RWPE2 (cell line): ENCODE data around the gene PCCA.
"Not testable (repeated sequence)": the region's sequence is repeated elsewhere in the genome, so short reads cannot be mapped to it uniquely, and the experiment has no call there.

ENCODE experiments used
- ATAC-seq: fragments of 200-7000 bp; cut with Tn5 transposase; 3 replicates; pipeline ENCODE4 v1.9.1; 2021; ENCODE audit warnings: low read depth
- DNase-seq: peaks from one replicate; pipeline ENCODE4 v3.0.0-alpha.2; 2020; ENCODE audit warnings: low spot score
- H3K27ac ChIP-seq: fragments of 450-650 bp; 2 replicates; pipeline ENCODE4 v1.5.1; 2017; ENCODE audit warnings: mild to moderate bottlenecking; ENCODE audit not compliant: poor library complexity, severe bottlenecking
- H3K27me3 ChIP-seq: fragments of 250-450 bp; sonication (Bioruptor Pico); 2 replicates; pipeline ENCODE4 v1.5.1; 2021; ENCODE audit warnings: mild to moderate bottlenecking, moderate library complexity; ENCODE audit not compliant: insufficient read depth, poor library complexity, severe bottlenecking
- H3K36me3 ChIP-seq: fragments of 250-450 bp; sonication (Bioruptor Pico); 2 replicates; pipeline ENCODE4 v1.5.1; 2020; ENCODE audit warnings: low read depth, mild to moderate bottlenecking, moderate library complexity
- H3K4me1 ChIP-seq: fragments of 250-450 bp; sonication (Bioruptor Pico); 2 replicates; pipeline ENCODE4 v1.5.1; 2021; ENCODE audit warnings: mild to moderate bottlenecking, moderate library complexity; ENCODE audit not compliant: insufficient read depth, poor library complexity, severe bottlenecking
- H3K4me3 ChIP-seq: fragments of 250-450 bp; sonication (Bioruptor Pico); 2 replicates; pipeline ENCODE4 v1.5.1; 2021; ENCODE audit warnings: mild to moderate bottlenecking, moderate library complexity; ENCODE audit not compliant: severe bottlenecking
- H3K9me3 ChIP-seq: fragments of 250-450 bp; sonication (Bioruptor Pico); 2 replicates; pipeline ENCODE4 v1.5.1; 2021; ENCODE audit warnings: mild to moderate bottlenecking, moderate library complexity; ENCODE audit not compliant: severe bottlenecking
- TF ChIP-seq, protein P1 (sequence below): fragments of 450-650 bp; IDR thresholded peaks from one replicate; pipeline ENCODE4 v1.5.1; 2017; ENCODE audit warnings: mild to moderate bottlenecking, moderate library complexity; ENCODE audit not compliant: poor library complexity, severe bottlenecking

PCCA gene

DNA sequence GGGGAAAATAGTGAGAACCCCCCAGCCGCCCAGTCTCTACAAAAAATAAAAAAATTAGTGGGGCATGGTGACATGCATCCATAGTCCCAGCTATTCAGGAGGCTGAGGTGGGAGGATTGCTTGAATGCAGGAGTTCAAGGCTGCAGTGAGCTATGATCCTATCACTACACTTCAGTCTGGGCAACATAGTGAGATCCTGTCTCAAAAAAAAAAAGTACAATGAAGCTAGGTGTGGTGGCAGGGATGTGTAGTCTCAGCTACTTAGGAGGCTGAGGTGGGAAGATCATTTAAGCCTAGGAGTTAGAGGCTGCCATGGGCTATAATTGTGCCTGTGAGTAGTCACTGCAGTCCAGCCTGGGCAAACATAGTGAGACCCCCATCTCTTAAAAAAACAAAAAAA, 8.9 kb downstream of the PCCA start:
- no peak overlapping the region for H3K27ac ChIP-seq
- H3K27me3 ChIP-seq, result no peaks in the 10 kb centered on the region
- no peaks in the 10 kb centered on the region for H3K36me3 ChIP-seq
- peaks cover 32% of the 10 kb centered on the region for H3K4me1 ChIP-seq
- H3K9me3 ChIP-seq, result no peaks in the 10 kb centered on the region
- TF ChIP-seq, protein P1, sequence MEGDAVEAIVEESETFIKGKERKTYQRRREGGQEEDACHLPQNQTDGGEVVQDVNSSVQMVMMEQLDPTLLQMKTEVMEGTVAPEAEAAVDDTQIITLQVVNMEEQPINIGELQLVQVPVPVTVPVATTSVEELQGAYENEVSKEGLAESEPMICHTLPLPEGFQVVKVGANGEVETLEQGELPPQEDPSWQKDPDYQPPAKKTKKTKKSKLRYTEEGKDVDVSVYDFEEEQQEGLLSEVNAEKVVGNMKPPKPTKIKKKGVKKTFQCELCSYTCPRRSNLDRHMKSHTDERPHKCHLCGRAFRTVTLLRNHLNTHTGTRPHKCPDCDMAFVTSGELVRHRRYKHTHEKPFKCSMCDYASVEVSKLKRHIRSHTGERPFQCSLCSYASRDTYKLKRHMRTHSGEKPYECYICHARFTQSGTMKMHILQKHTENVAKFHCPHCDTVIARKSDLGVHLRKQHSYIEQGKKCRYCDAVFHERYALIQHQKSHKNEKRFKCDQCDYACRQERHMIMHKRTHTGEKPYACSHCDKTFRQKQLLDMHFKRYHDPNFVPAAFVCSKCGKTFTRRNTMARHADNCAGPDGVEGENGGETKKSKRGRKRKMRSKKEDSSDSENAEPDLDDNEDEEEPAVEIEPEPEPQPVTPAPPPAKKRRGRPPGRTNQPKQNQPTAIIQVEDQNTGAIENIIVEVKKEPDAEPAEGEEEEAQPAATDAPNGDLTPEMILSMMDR, result no peak
- no peak for ATAC-seq
- no peak for DNase-seq
- no peak overlapping the region for H3K4me3 ChIP-seq

DNA sequence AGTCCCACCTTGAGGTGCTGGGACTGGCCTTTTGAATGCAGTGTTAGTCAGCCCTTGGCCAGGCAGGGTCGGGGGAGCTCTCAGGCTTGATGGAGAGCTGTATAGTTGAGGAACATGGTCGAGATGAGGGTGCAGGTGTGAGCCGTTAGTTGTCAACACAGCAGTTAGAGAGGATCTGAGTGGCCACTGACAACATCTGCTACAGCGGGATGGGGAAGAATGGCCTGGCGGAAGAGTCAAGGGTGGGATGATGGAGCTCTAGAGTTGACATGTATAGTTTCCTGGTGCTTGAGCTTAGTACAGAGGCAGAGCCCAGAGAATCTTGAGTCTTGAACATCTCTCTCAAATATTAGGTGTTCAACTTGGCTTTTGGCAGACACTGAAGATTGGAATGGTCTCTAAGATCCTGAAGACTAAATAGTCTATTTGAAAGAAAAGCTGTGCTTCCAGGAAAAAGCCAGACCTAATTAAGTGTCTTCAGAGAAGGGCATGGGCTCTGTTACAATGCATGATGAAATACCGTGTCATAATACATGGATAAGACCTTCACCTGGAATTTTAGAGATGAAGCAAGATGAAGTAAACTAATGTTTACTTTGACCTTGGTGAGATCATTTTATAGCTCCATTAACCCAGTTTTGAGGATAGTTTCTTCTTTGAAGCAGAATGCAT, 9.7 kb downstream of the PCCA start:
- TF ChIP-seq, protein P1, result no peak
- Histone ChIP-seq H3K36me3 (no peaks in the 10 kb centered on the region; the same call in 1 of the 2 replicates), H3K9me3 (no peaks in the 10 kb centered on the region), H3K27ac (peak overlapping the region; percentile 83), H3K27me3 (no peaks in the 10 kb centered on the region), H3K4me3 (no peak overlapping the region), H3K4me1 (peaks cover 32% of the 10 kb centered on the region)
- DNase-seq (no peak), ATAC-seq (peak; percentile 49; the same call in 2 of the 3 replicates)

DNA sequence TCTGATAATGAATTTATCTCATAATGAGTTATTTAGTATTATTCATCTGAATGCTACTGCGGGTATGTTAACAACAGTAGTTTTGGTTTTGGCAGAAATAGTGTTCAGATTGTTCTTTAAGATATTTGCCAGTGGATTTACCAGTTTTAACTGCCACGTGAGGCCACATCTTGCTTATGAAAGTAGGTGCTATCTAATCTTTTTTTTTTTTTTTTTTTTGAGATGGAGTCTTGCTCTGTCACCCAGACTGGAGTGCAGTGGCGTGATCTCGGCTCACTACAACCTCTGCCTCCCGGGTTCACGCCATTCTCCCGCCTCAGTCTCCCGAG, 10.2 kb downstream of the PCCA start:
- DNase-seq, ATAC-seq, H3K9me3 ChIP-seq, H3K4me3 ChIP-seq, H3K27me3 ChIP-seq, H3K36me3 ChIP-seq: not testable (repeated sequence)
- H3K4me1 ChIP-seq, result peaks cover 32% of the 10 kb centered on the region
- H3K27ac ChIP-seq, result peak overlapping the region; percentile 83

DNA sequence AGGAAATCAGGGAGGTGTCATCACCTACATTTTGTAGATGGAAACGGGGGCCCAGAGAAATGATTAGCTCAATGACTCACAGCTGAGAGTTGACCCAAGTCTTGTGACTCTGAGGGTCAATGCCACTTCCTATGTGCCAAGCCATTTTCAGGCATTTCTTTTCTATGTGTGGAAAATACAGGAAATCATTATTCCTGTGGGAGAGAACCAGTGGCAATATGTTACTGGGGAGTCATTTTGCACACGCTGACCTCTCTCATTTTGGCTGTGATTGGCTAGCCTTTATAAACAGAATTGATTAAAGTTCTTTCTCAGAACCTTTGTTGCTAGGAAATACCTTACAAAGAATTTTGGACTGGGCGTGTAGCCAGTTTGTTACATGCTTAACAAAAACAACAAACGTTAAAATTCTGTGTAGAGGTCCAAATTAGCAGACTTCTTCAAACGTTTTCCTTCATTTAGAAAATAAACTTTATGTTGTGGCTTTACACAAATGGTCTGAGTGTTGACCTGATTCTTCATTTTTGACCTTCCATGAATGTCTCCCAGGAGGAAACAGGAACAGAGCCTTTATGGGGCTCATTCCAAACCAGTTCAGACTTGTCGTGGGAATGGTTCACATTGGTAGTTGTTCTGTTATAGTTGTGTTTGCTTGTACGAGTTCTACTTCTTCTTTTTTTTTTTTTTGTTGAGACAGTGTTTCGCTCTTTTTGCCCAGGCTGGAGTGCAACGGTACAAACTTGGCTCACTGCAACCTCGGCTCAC, 11.4 kb downstream of the PCCA start:
- TF ChIP-seq, protein P1, result no peak
- ATAC-seq, result peak; percentile 92
- Histone ChIP-seq H3K36me3 (peaks cover 8% of the 10 kb centered on the region; the same call in 1 of the 2 replicates), H3K9me3 (no peaks in the 10 kb centered on the region), H3K4me1 (peaks cover 32% of the 10 kb centered on the region), H3K27me3 (no peaks in the 10 kb centered on the region), H3K27ac (peak overlapping the region; percentile 83), H3K4me3 (no peak overlapping the region)
- no peak for DNase-seq

DNA sequence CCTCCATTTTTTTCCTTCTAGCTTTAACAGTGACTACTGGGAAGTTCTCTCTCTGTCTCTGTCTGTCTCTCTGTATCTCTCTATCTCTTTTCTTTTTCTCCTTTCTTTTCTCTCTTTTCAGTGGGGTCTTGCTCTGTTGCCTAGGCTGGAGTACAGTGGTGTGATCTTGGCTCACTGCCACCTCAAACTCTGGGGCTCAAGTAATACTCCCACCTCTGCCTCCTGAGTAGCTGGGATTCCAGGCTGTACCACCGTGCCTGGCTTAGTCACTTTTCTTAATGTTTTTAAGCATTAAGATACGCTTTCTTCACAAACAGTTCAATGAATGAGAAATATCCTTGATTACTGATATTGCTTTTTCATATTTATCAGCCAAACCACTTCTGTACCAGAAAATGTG, 13.1 kb downstream of the PCCA start:
- H3K9me3 ChIP-seq, result no peaks in the 10 kb centered on the region
- H3K36me3 ChIP-seq, result peaks cover 8% of the 10 kb centered on the region; the same call in 1 of the 2 replicates
- no peak overlapping the region for H3K4me3 ChIP-seq
- peaks cover 40% of the 10 kb centered on the region for H3K4me1 ChIP-seq
- no peak overlapping the region for H3K27ac ChIP-seq
- ATAC-seq, result no peak
- TF ChIP-seq, protein P1, result no peak
- no peaks in the 10 kb centered on the region for H3K27me3 ChIP-seq
- no peak for DNase-seq
